Psoas muscle (tissue), 8 donors: ENCODE measurements around the gene SDCCAG8. TPM values are rescaled to one million over a fixed set of nuclear protein-coding genes. Genes with fewer than 3 reads are reported as not detected.

ENCODE experiments used
- ATAC-seq, 4 donors: fragments of 200-7000 bp; cut with Tn5 transposase; one replicate each; pipeline ENCODE4 v1.9.1; 2020; ENCODE audit warnings: moderate library complexity in 3 of 4, mild to moderate bottlenecking in 2 of 4
- DNase-seq, 2 donors: peaks; one replicate each; pipeline ENCODE4 v3.0.0-alpha.2; 2020
- H3K27ac ChIP-seq: fragments of 200-600 bp; one replicate; pipeline ENCODE4 v1.8.0; 2022
- H3K27me3 ChIP-seq, 3 donors: fragments of 200-600 bp in 1 of 3; one replicate each; pipeline versions ENCODE4 v1.6.1 to v1.8.0; 2013 to 2022; ENCODE audit warnings: low read length in 2 of 3, mild to moderate bottlenecking in 2 of 3, moderate library complexity in 1 of 3; ENCODE audit not compliant: insufficient read depth in 3 of 3
- H3K36me3 ChIP-seq, 2 donors: fragments of 200-600 bp in 1 of 2; one replicate each; pipeline versions ENCODE4 v1.6.1 to v1.8.0; 2013 to 2022; ENCODE audit warnings: low read depth in 1 of 2, mild to moderate bottlenecking in 1 of 2, moderate library complexity in 1 of 2; ENCODE audit not compliant: insufficient read depth in 1 of 2
- H3K4me1 ChIP-seq: fragments of 200-600 bp; one replicate; pipeline ENCODE4 v1.8.0; 2022
- H3K4me3 ChIP-seq: fragments of 200-600 bp; one replicate; pipeline ENCODE4 v1.8.0; 2022; ENCODE audit warnings: mild to moderate bottlenecking
- H3K9me3 ChIP-seq: fragments of 200-600 bp; one replicate; pipeline ENCODE4 v1.8.0; 2022
- WGBS, 3 donors: extraction: QIAGEN DNeasy Blood & Tissue Kit; methylation state at CpG; one replicate each; pipeline versions ENCODE4 v1.1.6 to v1.1.7; 2013; 5-methylcytosine and 5-hydroxymethylcytosine counted together
- intact Hi-C, 2 donors: fragments of 100-400 bp; cut with DNase I; formaldehyde crosslinking; loops; one replicate each; pipeline versions ENCODE4 v1.11.0 to v1.14.2; 2022
- polyA plus RNA-seq, 3 donors: library from polyadenylated mRNA; stranded (reverse); fragments of 200-250 nt; gene quantifications; one replicate each; pipeline ENCODE4 v1.2.3, GENCODE V29; 2013
- total RNA-seq, 4 donors: library from RNA; stranded (reverse); fragmentation: NEBNext Ultra II Directional in 2 of 4; extraction: Animal tissue kit (Norgen Biotek cat#: 25700) in 2 of 4; gene quantifications; one replicate each; pipeline versions ENCODE4 v1.2.1 to v1.2.4, GENCODE V29; 2021 to 2023
- TF ChIP-seq, protein P1 (sequence below): fragments of 200-600 bp; IDR thresholded peaks from one replicate; pipeline ENCODE4 v1.8.0; 2022; ENCODE audit warnings: antibody characterized with exemption
- donor health status: healthy with polysubstance abuse.
- donor health status: DM: no; HTN: no; CAD: no; lungs with moderate emphysema.
- donor health status: Bipolar disorder and iron deficiency.
- donor health status: healthy.
- donor health status: DM: yes; HTN: yes; CAD: no.
- donor health status: DM: no; HTN: no; CAD: no.
- donor health status: DM: no; HTN: no; CAD: no.
- donor health status: DM: yes; HTN: yes; CAD: no.

The SDCCAG8 gene
- total and polyA plus RNA-seq, 7 donors, result 6.4 to 27.6 (median 20.9) TPM

DNA sequence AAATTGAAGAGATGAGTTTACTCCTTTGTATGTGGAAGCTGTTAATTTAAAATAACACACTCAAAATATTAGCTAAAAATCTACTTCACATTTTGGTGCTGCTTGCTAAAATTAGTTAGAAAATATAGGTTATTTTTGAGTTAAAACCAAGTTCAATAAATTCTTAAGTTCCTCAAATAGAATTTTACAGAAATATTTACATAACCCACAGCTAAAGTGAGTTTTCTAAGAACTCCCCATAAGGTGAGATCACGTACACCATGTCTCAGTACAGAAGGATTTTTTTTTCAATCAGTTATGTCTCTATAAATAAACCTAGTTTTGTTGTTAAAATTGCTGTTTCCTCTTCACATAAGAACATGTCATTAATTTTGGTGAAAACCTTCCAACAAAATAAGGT is 108.0 kb downstream of the SDCCAG8 start:
- intact Hi-C loops, result no loop called here
- H3K4me3 ChIP-seq, result no peak overlapping the region
- TF ChIP-seq, protein P1, sequence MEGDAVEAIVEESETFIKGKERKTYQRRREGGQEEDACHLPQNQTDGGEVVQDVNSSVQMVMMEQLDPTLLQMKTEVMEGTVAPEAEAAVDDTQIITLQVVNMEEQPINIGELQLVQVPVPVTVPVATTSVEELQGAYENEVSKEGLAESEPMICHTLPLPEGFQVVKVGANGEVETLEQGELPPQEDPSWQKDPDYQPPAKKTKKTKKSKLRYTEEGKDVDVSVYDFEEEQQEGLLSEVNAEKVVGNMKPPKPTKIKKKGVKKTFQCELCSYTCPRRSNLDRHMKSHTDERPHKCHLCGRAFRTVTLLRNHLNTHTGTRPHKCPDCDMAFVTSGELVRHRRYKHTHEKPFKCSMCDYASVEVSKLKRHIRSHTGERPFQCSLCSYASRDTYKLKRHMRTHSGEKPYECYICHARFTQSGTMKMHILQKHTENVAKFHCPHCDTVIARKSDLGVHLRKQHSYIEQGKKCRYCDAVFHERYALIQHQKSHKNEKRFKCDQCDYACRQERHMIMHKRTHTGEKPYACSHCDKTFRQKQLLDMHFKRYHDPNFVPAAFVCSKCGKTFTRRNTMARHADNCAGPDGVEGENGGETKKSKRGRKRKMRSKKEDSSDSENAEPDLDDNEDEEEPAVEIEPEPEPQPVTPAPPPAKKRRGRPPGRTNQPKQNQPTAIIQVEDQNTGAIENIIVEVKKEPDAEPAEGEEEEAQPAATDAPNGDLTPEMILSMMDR, result no peak
- H3K36me3 ChIP-seq, result peaks cover 0 to 28% of the 10 kb centered on the region in 2 donors
- no peaks in the 10 kb centered on the region for H3K27me3 ChIP-seq
- 91 to 94% (median 93%) methylated on average over 1 of the region's 1 CpG for WGBS, 3 donors
- ATAC-seq (no peak), DNase-seq (no peak)
- no peaks in the 10 kb centered on the region for H3K4me1 ChIP-seq
- no peaks in the 10 kb centered on the region for H3K9me3 ChIP-seq
- H3K27ac ChIP-seq, result no peak overlapping the region

DNA sequence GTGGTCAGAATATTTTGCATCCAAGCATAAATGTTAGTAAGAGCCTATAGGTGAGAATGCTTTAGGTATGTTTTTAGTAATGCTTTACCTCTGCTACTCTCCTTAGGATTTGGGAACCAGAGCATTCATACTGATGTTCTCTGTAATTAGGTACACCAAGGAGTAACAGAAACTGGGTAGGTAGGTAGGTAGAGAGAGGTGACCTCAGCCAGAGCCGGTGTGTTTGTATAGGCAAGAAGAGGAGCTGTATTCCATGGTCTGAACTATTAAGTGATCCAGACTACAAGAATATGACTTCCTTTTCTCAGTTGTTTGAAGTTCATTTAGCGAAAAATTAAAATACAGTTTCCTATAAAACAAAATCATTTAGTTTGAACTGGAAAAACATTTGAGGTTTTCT is 108.5 kb downstream of the SDCCAG8 start:
- WGBS, 3 donors, result 95 to 98% (median 97%) methylated on average over 2 of the region's 2 CpGs
- Histone ChIP-seq H3K27me3 (no peaks in the 10 kb centered on the region), H3K4me3 (no peak overlapping the region), H3K27ac (no peak overlapping the region), H3K36me3 (peaks cover 0 to 28% of the 10 kb centered on the region in 2 donors), H3K4me1 (no peaks in the 10 kb centered on the region), H3K9me3 (no peaks in the 10 kb centered on the region)
- TF ChIP-seq, protein P1, result no peak
- intact Hi-C loops, result no loop called here
- ATAC-seq (no peak), DNase-seq (no peak)

DNA sequence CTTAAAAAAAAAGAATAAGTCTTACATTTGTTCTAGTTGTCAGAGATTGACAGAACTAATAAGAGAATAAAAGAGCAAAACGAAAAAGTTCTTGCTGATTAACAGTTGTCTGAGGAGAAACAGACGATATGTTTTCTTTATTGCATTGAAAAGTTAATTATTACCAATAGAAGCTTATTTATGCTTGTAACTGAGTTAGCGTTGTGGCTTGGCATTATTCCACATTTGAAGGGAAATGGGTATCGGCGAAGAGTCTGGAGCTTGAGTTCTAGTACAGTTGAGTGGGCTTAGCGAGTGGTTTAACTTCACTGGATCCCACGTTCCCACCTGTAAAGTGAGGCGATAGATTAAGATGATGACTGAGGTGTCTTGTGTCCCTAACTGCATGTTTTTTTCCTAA is 109.0 kb downstream of the SDCCAG8 start:
- Histone ChIP-seq H3K27me3 (no peaks in the 10 kb centered on the region), H3K4me1 (no peaks in the 10 kb centered on the region), H3K27ac (no peak overlapping the region), H3K4me3 (no peak overlapping the region), H3K9me3 (no peaks in the 10 kb centered on the region), H3K36me3 (peaks cover 0 to 24% of the 10 kb centered on the region in 2 donors)
- WGBS, 3 donors, result 88 to 91% (median 90%) methylated on average over 8 of the region's 8 CpGs
- DNase-seq (no peak), ATAC-seq (no peak)
- TF ChIP-seq, protein P1, result no peak
- intact Hi-C loops, result no loop called here

DNA sequence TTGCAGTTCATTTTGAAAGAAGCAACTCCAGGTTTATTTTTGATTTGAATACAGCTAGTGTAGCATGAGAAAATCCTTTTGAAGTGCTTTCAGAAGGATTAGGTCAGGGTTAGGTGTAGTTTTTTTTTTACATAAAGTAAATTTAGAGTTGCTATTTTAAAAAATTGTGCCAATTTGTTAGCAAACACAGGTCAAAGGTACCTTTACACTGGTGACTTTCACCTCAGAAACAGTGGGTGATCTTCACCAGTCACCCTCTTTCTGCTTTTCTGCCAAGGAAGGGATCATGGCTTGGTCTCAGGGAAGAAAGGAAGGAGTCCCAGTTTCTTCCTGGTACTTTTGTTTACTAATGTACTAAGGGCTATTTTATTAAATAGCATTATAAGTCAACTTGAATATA is 111.5 kb downstream of the SDCCAG8 start:
- TF ChIP-seq, protein P1, result no peak
- intact Hi-C loops, result no loop called here
- no peaks in the 10 kb centered on the region for H3K9me3 ChIP-seq
- H3K27me3 ChIP-seq, result no peaks in the 10 kb centered on the region
- no peak overlapping the region for H3K27ac ChIP-seq
- peaks cover 0 to 8% of the 10 kb centered on the region in 2 donors for H3K36me3 ChIP-seq
- H3K4me1 ChIP-seq, result no peaks in the 10 kb centered on the region
- DNase-seq (no peak), ATAC-seq (no peak)
- no peak overlapping the region for H3K4me3 ChIP-seq

DNA sequence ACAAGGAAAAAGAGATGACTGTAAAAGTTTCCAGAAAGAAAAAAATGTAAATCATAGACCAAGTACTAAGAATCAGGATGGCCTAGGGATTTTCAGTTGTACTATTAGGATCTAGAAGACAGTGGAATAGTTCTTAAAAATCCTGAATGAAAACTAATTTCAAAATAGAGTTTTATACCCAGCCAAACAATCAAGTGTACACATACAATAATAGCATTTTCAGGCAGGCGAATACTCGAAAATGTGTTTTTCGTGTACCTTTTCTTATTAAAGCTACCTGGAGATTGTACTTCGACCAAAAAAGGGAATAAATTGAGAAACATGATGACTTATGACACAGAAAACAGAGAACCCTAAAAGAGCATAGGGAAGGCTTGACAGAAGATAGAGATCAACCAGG is 118.6 kb downstream of the SDCCAG8 start:
- 98% methylated on average over 4 of the region's 4 CpGs for WGBS, 3 donors
- Histone ChIP-seq H3K27ac (no peak overlapping the region), H3K4me1 (peaks cover 4% of the 10 kb centered on the region), H3K9me3 (no peaks in the 10 kb centered on the region), H3K4me3 (no peak overlapping the region), H3K36me3 (peaks cover 3 to 13% of the 10 kb centered on the region in 2 donors), H3K27me3 (no peaks in the 10 kb centered on the region)
- TF ChIP-seq, protein P1, result no peak
- intact Hi-C loops, result no loop called here
- ATAC-seq (no peak), DNase-seq (no peak)
